Measurements from ENCODE around the gene ZRANB1. TPM values are rescaled to one million over a fixed set of nuclear protein-coding genes. Genes with fewer than 3 reads are reported as not detected.

The ZRANB1 gene
- total and polyA plus RNA-seq, 2 experiments from 2014 or later = 4.2 to 26.7 TPM

DNA sequence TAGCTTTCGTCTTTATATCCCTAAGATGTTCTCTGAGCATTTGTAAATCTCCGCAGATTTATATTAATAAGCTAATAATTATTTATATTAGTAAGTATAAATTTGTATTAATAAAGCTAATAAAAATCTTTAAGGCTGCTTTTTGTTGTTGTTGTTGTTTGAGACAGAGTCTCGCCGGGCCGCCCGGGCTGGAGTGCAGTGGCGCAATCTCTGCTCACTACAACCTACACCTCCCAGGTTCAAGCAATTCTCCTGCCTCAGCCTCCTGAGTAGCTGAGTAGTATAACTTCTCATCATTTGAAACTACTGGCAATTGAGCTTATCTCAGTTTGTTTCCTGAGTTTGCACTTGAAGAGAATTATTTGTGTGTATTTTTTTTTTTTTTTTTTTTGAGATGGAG, 5.1 kb upstream of the ZRANB1 start:
- DNase-seq (ENCODE audit: low spot score) = no peak
- no peak overlapping the region for H3K27ac Mint-ChIP-seq
- Histone ChIP-seq H4K20me1 (replicated peaks; ENCODE audit: insufficient read depth) (peaks cover 35% of the 10 kb centered on the region; the same call in 1 of the 2 replicates), H3K27me3 (ENCODE audit: insufficient read depth) (no peaks in the 10 kb centered on the region), H3F3A (replicated peaks; ENCODE audit: low read depth) (no peaks in the 10 kb centered on the region), H3K9me2 (ENCODE audit: insufficient read depth) (no peaks in the 10 kb centered on the region), H2AFZ (no peak overlapping the region), H3K79me2 (replicated peaks; ENCODE audit: insufficient read depth) (peaks cover 100% of the 10 kb centered on the region), H3K27ac (ENCODE audit: low read depth) (no peak overlapping the region), H3K4me3 (no peak overlapping the region), H3K4me1 (ENCODE audit: insufficient read depth) (0 out of 2 replicates have a peak, but pooled peaks cover 6% of the 10 kb centered on the region), H3K36me3 (ENCODE audit: insufficient read depth) (no peaks in the 10 kb centered on the region), H3K4me2 (no peak overlapping the region)
- H3K4me3 Mint-ChIP-seq = no peak overlapping the region
- H3K27me3 Mint-ChIP-seq (ENCODE audit: insufficient read depth, low read depth, poor library complexity) = peaks cover 2% of the 10 kb centered on the region
- 0 out of 3 replicates have a peak, but pooled peaks cover 3% of the 10 kb centered on the region for H3K9me3 Mint-ChIP-seq
- ATAC-seq = no peak
- TF ChIP-seq, protein P1, sequence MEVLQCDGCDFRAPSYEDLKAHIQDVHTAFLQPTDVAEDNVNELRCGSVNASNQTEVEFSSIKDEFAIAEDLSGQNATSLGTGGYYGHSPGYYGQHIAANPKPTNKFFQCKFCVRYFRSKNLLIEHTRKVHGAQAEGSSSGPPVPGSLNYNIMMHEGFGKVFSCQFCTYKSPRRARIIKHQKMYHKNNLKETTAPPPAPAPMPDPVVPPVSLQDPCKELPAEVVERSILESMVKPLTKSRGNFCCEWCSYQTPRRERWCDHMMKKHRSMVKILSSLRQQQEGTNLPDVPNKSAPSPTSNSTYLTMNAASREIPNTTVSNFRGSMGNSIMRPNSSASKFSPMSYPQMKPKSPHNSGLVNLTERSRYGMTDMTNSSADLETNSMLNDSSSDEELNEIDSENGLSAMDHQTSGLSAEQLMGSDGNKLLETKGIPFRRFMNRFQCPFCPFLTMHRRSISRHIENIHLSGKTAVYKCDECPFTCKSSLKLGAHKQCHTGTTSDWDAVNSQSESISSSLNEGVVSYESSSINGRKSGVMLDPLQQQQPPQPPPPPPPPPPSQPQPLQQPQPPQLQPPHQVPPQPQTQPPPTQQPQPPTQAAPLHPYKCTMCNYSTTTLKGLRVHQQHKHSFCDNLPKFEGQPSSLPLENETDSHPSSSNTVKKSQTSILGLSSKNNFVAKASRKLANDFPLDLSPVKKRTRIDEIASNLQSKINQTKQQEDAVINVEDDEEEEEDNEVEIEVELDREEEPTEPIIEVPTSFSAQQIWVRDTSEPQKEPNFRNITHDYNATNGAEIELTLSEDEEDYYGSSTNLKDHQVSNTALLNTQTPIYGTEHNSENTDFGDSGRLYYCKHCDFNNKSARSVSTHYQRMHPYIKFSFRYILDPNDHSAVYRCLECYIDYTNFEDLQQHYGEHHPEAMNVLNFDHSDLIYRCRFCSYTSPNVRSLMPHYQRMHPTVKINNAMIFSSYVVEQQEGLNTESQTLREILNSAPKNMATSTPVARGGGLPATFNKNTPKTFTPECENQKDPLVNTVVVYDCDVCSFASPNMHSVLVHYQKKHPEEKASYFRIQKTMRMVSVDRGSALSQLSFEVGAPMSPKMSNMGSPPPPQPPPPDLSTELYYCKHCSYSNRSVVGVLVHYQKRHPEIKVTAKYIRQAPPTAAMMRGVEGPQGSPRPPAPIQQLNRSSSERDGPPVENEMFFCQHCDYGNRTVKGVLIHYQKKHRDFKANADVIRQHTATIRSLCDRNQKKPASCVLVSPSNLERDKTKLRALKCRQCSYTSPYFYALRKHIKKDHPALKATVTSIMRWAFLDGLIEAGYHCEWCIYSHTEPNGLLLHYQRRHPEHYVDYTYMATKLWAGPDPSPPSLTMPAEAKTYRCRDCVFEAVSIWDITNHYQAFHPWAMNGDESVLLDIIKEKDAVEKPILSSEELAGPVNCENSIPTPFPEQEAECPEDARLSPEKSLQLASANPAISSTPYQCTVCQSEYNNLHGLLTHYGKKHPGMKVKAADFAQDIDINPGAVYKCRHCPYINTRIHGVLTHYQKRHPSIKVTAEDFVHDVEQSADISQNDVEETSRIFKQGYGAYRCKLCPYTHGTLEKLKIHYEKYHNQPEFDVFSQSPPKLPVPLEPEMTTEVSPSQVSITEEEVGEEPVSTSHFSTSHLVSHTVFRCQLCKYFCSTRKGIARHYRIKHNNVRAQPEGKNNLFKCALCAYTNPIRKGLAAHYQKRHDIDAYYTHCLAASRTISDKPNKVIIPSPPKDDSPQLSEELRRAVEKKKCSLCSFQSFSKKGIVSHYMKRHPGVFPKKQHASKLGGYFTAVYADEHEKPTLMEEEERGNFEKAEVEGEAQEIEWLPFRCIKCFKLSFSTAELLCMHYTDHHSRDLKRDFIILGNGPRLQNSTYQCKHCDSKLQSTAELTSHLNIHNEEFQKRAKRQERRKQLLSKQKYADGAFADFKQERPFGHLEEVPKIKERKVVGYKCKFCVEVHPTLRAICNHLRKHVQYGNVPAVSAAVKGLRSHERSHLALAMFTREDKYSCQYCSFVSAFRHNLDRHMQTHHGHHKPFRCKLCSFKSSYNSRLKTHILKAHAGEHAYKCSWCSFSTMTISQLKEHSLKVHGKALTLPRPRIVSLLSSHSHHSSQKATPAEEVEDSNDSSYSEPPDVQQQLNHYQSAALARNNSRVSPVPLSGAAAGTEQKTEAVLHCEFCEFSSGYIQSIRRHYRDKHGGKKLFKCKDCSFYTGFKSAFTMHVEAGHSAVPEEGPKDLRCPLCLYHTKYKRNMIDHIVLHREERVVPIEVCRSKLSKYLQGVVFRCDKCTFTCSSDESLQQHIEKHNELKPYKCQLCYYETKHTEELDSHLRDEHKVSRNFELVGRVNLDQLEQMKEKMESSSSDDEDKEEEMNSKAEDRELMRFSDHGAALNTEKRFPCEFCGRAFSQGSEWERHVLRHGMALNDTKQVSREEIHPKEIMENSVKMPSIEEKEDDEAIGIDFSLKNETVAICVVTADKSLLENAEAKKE (CRISPR knock-in tag; IDR thresholded peaks at IDR 0.05) = no peak
- TF ChIP-seq CREB1 (CRISPR knock-in tag; IDR thresholded peaks at IDR 0.05; ENCODE audit: low read depth) = no peak
- no peak for TF ChIP-seq REST (IDR thresholded peaks at IDR 0.05; ENCODE audit: unreplicated experiment)
- no peak for TF ChIP-seq JUNB (IDR thresholded peaks at IDR 0.05; ENCODE audit: unreplicated experiment)
- no peak for TF ChIP-seq ZNF331 (CRISPR knock-in tag; IDR thresholded peaks at IDR 0.05; ENCODE audit: low read depth)
- no peak for TF ChIP-seq ETS1 (IDR thresholded peaks at IDR 0.05)
- no peak for TF ChIP-seq EZH2phosphoT487 (IDR thresholded peaks at IDR 0.05; ENCODE audit: unreplicated experiment)
- TF ChIP-seq CTCF (conservative IDR thresholded peaks at IDR 0.05; ENCODE audit: low read depth in 2 of 2) = no peak
- TF ChIP-seq POLR2AphosphoS5 (IDR thresholded peaks at IDR 0.05; ENCODE audit: low read depth) = no peak
- no peak for TF ChIP-seq EZH2 (IDR thresholded peaks at IDR 0.05; ENCODE audit: low read depth, unreplicated experiment)
- TF ChIP-seq ZNF114 (CRISPR knock-in tag; IDR thresholded peaks at IDR 0.05) = no peak
- no peak for TF ChIP-seq NANOG (IDR thresholded peaks at IDR 0.05; ENCODE audit: borderline replicate concordance)
- no peak for TF ChIP-seq STAT1 (IDR thresholded peaks at IDR 0.05; ENCODE audit: unreplicated experiment)
- peaks cover 12% of the 10 kb centered on the region for H3K36me3 Mint-ChIP-seq (ENCODE audit: low read depth)
- H3K4me1 Mint-ChIP-seq = peaks cover 8% of the 10 kb centered on the region
